Suprapubic skin (tissue), 4 donors: Measurements from ENCODE around the gene ADTRP.
"Not testable (repeated sequence)": the region's sequence is repeated elsewhere in the genome, so short reads cannot be mapped to it uniquely, and the experiment has no call there.

Source experiments
- EP300 ChIP-seq: sonication (generic); formaldehyde crosslinking; IDR thresholded peaks from one replicate; pipeline ENCODE4 v1.6.1; 2017; ENCODE audit warnings: antibody characterized with exemption
- POLR2A ChIP-seq, 2 donors: fragments of 450-650 bp; IDR thresholded peaks; one replicate each; pipeline ENCODE4 v1.6.1; 2017; ENCODE audit warnings: antibody characterized with exemption in 2 of 2, mild to moderate bottlenecking in 2 of 2, moderate library complexity in 2 of 2
- POLR2AphosphoS5 ChIP-seq, 3 donors: sonication (generic); formaldehyde crosslinking; IDR thresholded peaks; one replicate each; pipeline ENCODE4 v1.6.1; 2017; ENCODE audit warnings: antibody characterized with exemption in 3 of 3
- TF ChIP-seq, protein P1 (sequence below), 2 donors: fragments of 200-600 bp in 1 of 2; fragments of 450-650 bp in 1 of 2; sonication (generic) in 1 of 2; IDR thresholded peaks; one replicate each; pipeline ENCODE4 v1.5.1; 2016 to 2019; ENCODE audit warnings: antibody characterized with exemption in 2 of 2, mild to moderate bottlenecking in 1 of 2, moderate library complexity in 1 of 2

- TF ChIP-seq POLR2A (IDR thresholded peaks at IDR 0.05); POLR2AphosphoS5 (IDR thresholded peaks at IDR 0.05); EP300: not testable (repeated sequence)
- TF ChIP-seq, protein P1, sequence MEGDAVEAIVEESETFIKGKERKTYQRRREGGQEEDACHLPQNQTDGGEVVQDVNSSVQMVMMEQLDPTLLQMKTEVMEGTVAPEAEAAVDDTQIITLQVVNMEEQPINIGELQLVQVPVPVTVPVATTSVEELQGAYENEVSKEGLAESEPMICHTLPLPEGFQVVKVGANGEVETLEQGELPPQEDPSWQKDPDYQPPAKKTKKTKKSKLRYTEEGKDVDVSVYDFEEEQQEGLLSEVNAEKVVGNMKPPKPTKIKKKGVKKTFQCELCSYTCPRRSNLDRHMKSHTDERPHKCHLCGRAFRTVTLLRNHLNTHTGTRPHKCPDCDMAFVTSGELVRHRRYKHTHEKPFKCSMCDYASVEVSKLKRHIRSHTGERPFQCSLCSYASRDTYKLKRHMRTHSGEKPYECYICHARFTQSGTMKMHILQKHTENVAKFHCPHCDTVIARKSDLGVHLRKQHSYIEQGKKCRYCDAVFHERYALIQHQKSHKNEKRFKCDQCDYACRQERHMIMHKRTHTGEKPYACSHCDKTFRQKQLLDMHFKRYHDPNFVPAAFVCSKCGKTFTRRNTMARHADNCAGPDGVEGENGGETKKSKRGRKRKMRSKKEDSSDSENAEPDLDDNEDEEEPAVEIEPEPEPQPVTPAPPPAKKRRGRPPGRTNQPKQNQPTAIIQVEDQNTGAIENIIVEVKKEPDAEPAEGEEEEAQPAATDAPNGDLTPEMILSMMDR (IDR thresholded peaks at IDR 0.05), result not testable (repeated sequence)
Measured at GRCh38 chr6:11800531-11800930, 21.9 kb upstream of the ADTRP start.
